ENCODE results near the gene COX6B1.

COX6B1 gene

GRCh38 chr19:35612224-35612558, 35.9 kb upstream of the COX6B1 start:
- in situ Hi-C loops (cut with HindIII; ENCODE audit: low sequenced_read_pairs), result no loop called here
- no peak for TF ChIP-seq CTCF (IDR thresholded peaks at IDR 0.05; ENCODE audit: low read depth, low read length, missing control alignments)
- H3K4me3 ChIP-seq (ENCODE audit: low read depth, low read length), result peak overlapping the region; percentile 98
- DNase-seq (ENCODE audit: low read depth), result no peak

GRCh38 chr19:35612559-35613321, 35.4 kb upstream of the COX6B1 start, which contains the start of gene HAUS5:
Gene HAUS5, plus strand, starts transcription at chr19:35612735. Its CDS starts 60 bp downstream, at chr19:35612795.
- H3K4me3 ChIP-seq (ENCODE audit: low read depth, low read length), result peak within 1 kb of the TSS; percentile 98
- peak; percentile 75 for DNase-seq (ENCODE audit: low read depth)
- TF ChIP-seq CTCF (IDR thresholded peaks at IDR 0.05; ENCODE audit: low read depth, low read length, missing control alignments), result no peak
- in situ Hi-C loops (cut with HindIII; ENCODE audit: low sequenced_read_pairs), result no loop called here

GRCh38 chr19:35613574-35613973, 34.5 kb upstream of the COX6B1 start:
- in situ Hi-C loops (cut with HindIII; ENCODE audit: low sequenced_read_pairs), result no loop called here
- H3K4me3 ChIP-seq (ENCODE audit: low read depth, low read length), result no peak overlapping the region
- TF ChIP-seq CTCF (IDR thresholded peaks at IDR 0.05; ENCODE audit: low read depth, low read length, missing control alignments), result no peak
- no peak for DNase-seq (ENCODE audit: low read depth)

- in situ Hi-C loops (cut with HindIII; ENCODE audit: low sequenced_read_pairs), result no loop called here
- no peak for DNase-seq (ENCODE audit: low read depth)
- H3K4me3 ChIP-seq (ENCODE audit: low read depth, low read length), result no peak overlapping the region
- no peak for TF ChIP-seq CTCF (IDR thresholded peaks at IDR 0.05; ENCODE audit: low read depth, low read length, missing control alignments)
Observed at GRCh38 chr19:35615036-35615435, 33.1 kb upstream of the COX6B1 start.

- TF ChIP-seq CTCF (IDR thresholded peaks at IDR 0.05; ENCODE audit: low read depth, low read length, missing control alignments), result peak; percentile 8
- no peak for DNase-seq (ENCODE audit: low read depth)
- no peak overlapping the region for H3K4me3 ChIP-seq (ENCODE audit: low read depth, low read length)
- in situ Hi-C loops (cut with HindIII; ENCODE audit: low sequenced_read_pairs), result no loop called here
Observed at GRCh38 chr19:35618857-35619256, 29.3 kb upstream of the COX6B1 start.

GRCh38 chr19:35619290-35619923, 28.7 kb upstream of the COX6B1 start:
- no peak overlapping the region for H3K4me3 ChIP-seq (ENCODE audit: low read depth, low read length)
- no peak for TF ChIP-seq CTCF (IDR thresholded peaks at IDR 0.05; ENCODE audit: low read depth, low read length, missing control alignments)
- in situ Hi-C loops (cut with HindIII; ENCODE audit: low sequenced_read_pairs), result no loop called here
- no peak for DNase-seq (ENCODE audit: low read depth)
